Amniotic stem cell (primary cell): ENCODE data around the gene KCNQ5.
"Not testable (repeated sequence)": the region's sequence is repeated elsewhere in the genome, so short reads cannot be mapped to it uniquely, and the experiment has no call there.

ENCODE experiments used
- DNase-seq: peaks from one replicate; lab custom pipeline; 2025; lab: John Stamatoyannopoulos, UW

The KCNQ5 gene

GRCh38 chr6:73180763-73181619 lies 559.1 kb downstream of the KCNQ5 start:
- peak; percentile 52 for DNase-seq

GRCh38 chr6:73182021-73182607 lies 560.2 kb downstream of the KCNQ5 start:
- no peak for DNase-seq

- not testable (repeated sequence) for DNase-seq
Observed at GRCh38 chr6:73193302-73193701, 571.4 kb downstream of the KCNQ5 start.

- no peak for DNase-seq
Observed at GRCh38 chr6:73194744-73195143, 572.9 kb downstream of the KCNQ5 start.

GRCh38 chr6:73200247-73200646 lies 578.4 kb downstream of the KCNQ5 start:
- DNase-seq = no peak

GRCh38 chr6:73200735-73201134 lies 578.9 kb downstream of the KCNQ5 start:
- no peak for DNase-seq

- DNase-seq = no peak
Observed at GRCh38 chr6:73203098-73203497, 581.2 kb downstream of the KCNQ5 start.

GRCh38 chr6:73204252-73204651 lies 582.4 kb downstream of the KCNQ5 start:
- no peak for DNase-seq

GRCh38 chr6:73207221-73207837 lies 585.5 kb downstream of the KCNQ5 start:
- no peak for DNase-seq

GRCh38 chr6:73209117-73209516 lies 587.3 kb downstream of the KCNQ5 start:
- no peak for DNase-seq

- no peak for DNase-seq
Observed at GRCh38 chr6:73216859-73217258, 595.0 kb downstream of the KCNQ5 start.

GRCh38 chr6:73225396-73225795 lies 603.5 kb downstream of the KCNQ5 start, which contains the start of gene KHDC1L:
TSS of gene KHDC1L (minus strand) at chr6:73225496. CDS start at chr6:73225408, 88 bp downstream.
- no peak for DNase-seq

GRCh38 chr6:73227606-73228255 lies 605.9 kb downstream of the KCNQ5 start:
- no peak for DNase-seq

GRCh38 chr6:73231986-73232391 lies 610.1 kb downstream of the KCNQ5 start:
- DNase-seq = no peak

- DNase-seq = no peak
Observed at GRCh38 chr6:73233048-73233447, 611.2 kb downstream of the KCNQ5 start.

GRCh38 chr6:73233971-73234370 lies 612.1 kb downstream of the KCNQ5 start:
- DNase-seq = not testable (repeated sequence)

GRCh38 chr6:73234733-73235132 lies 612.9 kb downstream of the KCNQ5 start:
- peak; percentile 2 for DNase-seq

GRCh38 chr6:73236144-73236750 lies 614.4 kb downstream of the KCNQ5 start:
- DNase-seq = peak; percentile 76

GRCh38 chr6:73240730-73241129 lies 618.9 kb downstream of the KCNQ5 start:
- DNase-seq = no peak

- DNase-seq = no peak
Observed at GRCh38 chr6:73242001-73242400, 620.1 kb downstream of the KCNQ5 start.
